ENCODE measurements around the gene TRIM31. TPM values are rescaled to one million over a fixed set of nuclear protein-coding genes. Genes with fewer than 3 reads are reported as not detected.

Gene TRIM31
- total RNA-seq, 2 experiments from 2014 or later = not detected

DNA sequence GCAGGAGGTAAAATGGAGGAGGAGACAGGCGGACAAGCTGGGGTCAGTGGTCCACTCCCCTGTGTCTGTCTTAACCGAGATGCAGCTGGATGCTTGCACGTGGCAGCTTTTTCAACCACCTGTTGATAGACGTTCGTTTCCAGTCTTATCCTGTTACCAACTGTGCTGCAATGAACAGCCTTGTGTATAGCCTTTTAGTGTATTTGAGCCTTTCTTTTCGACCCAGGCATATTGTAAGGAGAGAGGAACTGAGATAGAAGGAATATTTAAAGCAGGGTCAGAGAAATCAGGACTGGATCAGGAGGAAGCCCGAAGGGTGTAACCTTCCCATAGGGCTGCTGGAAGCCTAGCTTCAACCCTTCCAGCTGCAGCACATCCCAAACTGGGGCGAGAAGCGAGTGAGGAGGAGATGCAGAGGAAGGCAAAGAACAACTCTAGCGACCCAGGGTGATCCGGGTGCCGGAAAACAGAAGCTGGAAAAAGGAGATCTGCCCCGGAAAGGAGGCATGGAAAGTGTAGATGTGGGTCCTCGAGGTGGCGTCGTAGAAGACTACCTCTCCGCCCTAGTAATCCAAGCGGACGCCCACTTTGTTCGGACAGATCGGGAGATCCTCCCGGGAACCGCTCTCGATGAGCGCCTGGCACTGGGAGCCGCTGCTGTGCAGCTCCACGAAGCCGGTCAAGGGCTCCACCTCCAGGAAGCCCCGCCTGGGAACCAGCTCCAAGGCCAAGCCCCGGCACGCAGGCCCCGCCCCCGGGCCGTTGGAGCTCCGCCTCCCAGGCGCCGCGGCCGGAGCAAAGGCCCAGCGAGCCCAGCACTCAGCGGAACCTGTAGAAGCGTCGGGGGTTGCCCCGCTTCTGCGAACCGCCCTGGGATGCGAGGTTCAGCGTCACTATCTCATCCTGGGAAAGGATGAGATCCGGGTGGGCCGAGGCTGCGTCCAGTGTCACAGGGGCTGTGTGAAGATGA, 11.2 kb downstream of the TRIM31 start:
- peak; percentile 28 for ATAC-seq (ENCODE audit: poor library complexity)
- peak overlapping the region; percentile 89 for H3K4me3 Mint-ChIP-seq
- TF ChIP-seq, protein P1, sequence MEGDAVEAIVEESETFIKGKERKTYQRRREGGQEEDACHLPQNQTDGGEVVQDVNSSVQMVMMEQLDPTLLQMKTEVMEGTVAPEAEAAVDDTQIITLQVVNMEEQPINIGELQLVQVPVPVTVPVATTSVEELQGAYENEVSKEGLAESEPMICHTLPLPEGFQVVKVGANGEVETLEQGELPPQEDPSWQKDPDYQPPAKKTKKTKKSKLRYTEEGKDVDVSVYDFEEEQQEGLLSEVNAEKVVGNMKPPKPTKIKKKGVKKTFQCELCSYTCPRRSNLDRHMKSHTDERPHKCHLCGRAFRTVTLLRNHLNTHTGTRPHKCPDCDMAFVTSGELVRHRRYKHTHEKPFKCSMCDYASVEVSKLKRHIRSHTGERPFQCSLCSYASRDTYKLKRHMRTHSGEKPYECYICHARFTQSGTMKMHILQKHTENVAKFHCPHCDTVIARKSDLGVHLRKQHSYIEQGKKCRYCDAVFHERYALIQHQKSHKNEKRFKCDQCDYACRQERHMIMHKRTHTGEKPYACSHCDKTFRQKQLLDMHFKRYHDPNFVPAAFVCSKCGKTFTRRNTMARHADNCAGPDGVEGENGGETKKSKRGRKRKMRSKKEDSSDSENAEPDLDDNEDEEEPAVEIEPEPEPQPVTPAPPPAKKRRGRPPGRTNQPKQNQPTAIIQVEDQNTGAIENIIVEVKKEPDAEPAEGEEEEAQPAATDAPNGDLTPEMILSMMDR (IDR thresholded peaks at IDR 0.05) = no peak
- ChIA-PET CTCF (interaction anchor here (1.2 to 5.5 kb wide), 3 partner anchors 25 to 38 kb away, joined by 3 to 198 read pairs (median 23); partner anchors contain the start of gene TRIM40), POLR2A (interaction anchor here (1.0 to 1.7 kb wide), 5 partner anchors 27 to 396 kb away, joined by 3 to 17 read pairs (median 7); partner anchors contain the start of genes POLR1H, PPP1R11 and RNF39)
- Histone ChIP-seq H3K36me3 (ENCODE audit: insufficient read depth, low read length) (no peaks in the 10 kb centered on the region), H3K27me3 (ENCODE audit: control insufficient read depth in 1 of 2, insufficient read depth in 2 of 2, low read length in 2 of 2) (peaks cover 14 to 26% of the 10 kb centered on the region in 2 experiments), H3K4me1 (ENCODE audit: insufficient read depth, low read length) (peaks cover 49% of the 10 kb centered on the region), H3K9me3 (ENCODE audit: control insufficient read depth in 1 of 2, insufficient read depth in 1 of 2, low read length in 2 of 2) (no peaks in the 10 kb centered on the region), H3K4me3 (ENCODE audit: low read length) (peak overlapping the region; percentile 52), H3K27ac (ENCODE audit: low read depth in 1 of 2, low read length in 2 of 2) (no peak overlapping the region)
- H3K9me3 Mint-ChIP-seq = no peaks in the 10 kb centered on the region
- peak; percentile 19 to 81 (median 54) for DNase-seq
- peaks cover 64% of the 10 kb centered on the region for H3K27me3 Mint-ChIP-seq
- H3K27ac Mint-ChIP-seq = peak overlapping the region; percentile 65
- peaks cover 59% of the 10 kb centered on the region for H3K4me1 Mint-ChIP-seq (ENCODE audit: low read depth)
- intact Hi-C loops (cut with DNase I, micrococcal nuclease) = loop anchor here (1.0 to 5.0 kb wide), 4 partner anchors 34 to 296 kb away; partner anchors contain the start of gene PPP1R11 (in 2 of the 2)
- H3K36me3 Mint-ChIP-seq (ENCODE audit: low read depth) = no peaks in the 10 kb centered on the region

DNA sequence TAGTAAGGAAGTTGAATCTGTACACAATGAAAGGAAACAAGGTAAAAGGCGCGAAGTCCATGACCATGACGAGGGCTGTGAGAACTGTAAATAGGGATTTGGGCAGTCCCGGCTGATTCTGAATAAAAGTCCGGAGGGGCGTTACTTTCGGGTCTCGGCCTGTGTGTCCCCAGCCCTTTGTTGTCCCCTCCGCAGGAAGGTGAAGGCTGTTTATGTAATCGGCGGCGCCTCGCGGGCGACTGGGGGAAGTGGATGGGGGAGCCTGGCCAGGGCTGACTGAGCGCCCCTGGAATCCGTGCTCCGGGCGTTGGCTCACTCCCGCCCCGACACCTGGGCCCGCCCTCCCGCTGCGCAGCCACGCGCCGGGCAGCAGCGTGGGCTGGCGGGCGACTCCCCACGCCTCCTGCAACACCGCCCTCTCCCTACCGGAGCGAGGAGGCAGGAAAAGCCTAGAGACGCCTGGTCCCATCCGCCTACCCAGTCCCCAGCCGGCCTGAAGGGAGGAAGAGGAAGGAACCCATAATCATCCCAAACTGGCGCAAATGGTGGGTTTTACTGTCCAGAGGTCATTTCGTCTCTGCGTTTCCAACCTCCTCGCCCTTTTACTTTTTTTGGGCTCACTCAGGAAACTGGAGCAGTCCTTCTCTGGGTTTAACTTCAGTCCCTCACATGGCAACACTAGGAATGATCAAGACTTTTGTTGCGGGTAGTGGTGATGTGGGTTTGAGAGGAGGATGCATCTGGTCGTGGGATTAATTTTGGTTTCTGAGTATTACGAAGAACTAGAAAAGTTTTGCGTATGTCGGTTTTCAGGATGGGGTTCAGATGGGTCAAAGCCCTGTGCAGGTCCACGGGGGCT, 12.1 kb downstream of the TRIM31 start:
- intact Hi-C loops (cut with DNase I, micrococcal nuclease) = loop anchor here in 1 of 2 experiments (5.0 kb wide), 1 partner anchor 296 kb away; no protein-coding TSS in a partner anchor
- Mint-ChIP-seq H3K4me3 (peak overlapping the region; percentile 89), H3K9me3 (no peaks in the 10 kb centered on the region), H3K27ac (peak overlapping the region; percentile 62), H3K4me1 (ENCODE audit: low read depth) (peaks cover 59% of the 10 kb centered on the region), H3K36me3 (ENCODE audit: low read depth) (no peaks in the 10 kb centered on the region), H3K27me3 (peaks cover 61% of the 10 kb centered on the region)
- Histone ChIP-seq H3K4me3 (ENCODE audit: low read length) (peak overlapping the region; percentile 52), H3K4me1 (ENCODE audit: insufficient read depth, low read length) (peaks cover 49% of the 10 kb centered on the region), H3K36me3 (ENCODE audit: insufficient read depth, low read length) (no peaks in the 10 kb centered on the region), H3K27me3 (ENCODE audit: control insufficient read depth in 1 of 2, insufficient read depth in 2 of 2, low read length in 2 of 2) (peaks cover 9 to 24% of the 10 kb centered on the region in 2 experiments), H3K27ac (ENCODE audit: low read depth in 1 of 2, low read length in 2 of 2) (no peak overlapping the region), H3K9me3 (ENCODE audit: control insufficient read depth in 1 of 2, insufficient read depth in 1 of 2, low read length in 2 of 2) (no peaks in the 10 kb centered on the region)
- ATAC-seq (ENCODE audit: poor library complexity) (no peak), DNase-seq (peak in 6 of 14 experiments; percentile 3 to 51 (median 19))
- ChIA-PET CTCF (interaction anchor here (1.2 to 5.5 kb wide), 2 partner anchors 32 to 37 kb away, joined by 3 to 198 read pairs; partner anchors contain the start of gene TRIM40), POLR2A (interaction anchor here (1.1 to 1.7 kb wide), 4 partner anchors 30 to 395 kb away, joined by 3 to 17 read pairs (median 8); partner anchors contain the start of genes POLR1H and PPP1R11)
- TF ChIP-seq, protein P1 (IDR thresholded peaks at IDR 0.05) = no peak

DNA sequence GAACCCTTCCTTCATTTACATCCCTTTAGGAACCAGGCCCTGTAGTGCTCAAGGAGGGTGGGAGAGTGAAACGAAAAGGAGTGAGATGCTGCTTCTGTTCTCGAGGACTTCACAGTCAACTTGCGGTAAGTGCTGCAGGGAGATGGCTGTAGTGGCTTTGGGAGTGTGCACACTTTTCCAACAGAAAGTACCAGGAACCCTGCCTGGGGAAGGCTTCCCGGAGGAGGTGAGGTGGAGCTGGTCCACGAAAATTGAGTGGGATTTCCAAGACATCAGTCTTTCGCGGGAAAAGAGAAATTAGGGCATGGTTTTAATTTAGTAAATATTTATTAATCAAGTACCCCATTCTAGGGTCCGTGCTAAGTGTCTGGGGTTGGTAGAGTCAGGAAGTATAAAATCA, 12.7 kb downstream of the TRIM31 start:
- H3K4me3 Mint-ChIP-seq = peak overlapping the region; percentile 61
- no peaks in the 10 kb centered on the region for H3K36me3 Mint-ChIP-seq (ENCODE audit: low read depth)
- ATAC-seq (ENCODE audit: poor library complexity) = no peak
- no peak overlapping the region for H3K27ac Mint-ChIP-seq
- ChIA-PET CTCF (no interaction called here), POLR2A (no interaction called here)
- DNase-seq = no peak
- H3K27ac ChIP-seq (ENCODE audit: low read depth in 1 of 2, low read length in 2 of 2) = no peak overlapping the region
- TF ChIP-seq, protein P1 (IDR thresholded peaks at IDR 0.05) = no peak
- peaks cover 59% of the 10 kb centered on the region for H3K4me1 Mint-ChIP-seq (ENCODE audit: low read depth)
- H3K9me3 ChIP-seq (ENCODE audit: control insufficient read depth in 1 of 2, insufficient read depth in 1 of 2, low read length in 2 of 2) = no peaks in the 10 kb centered on the region
- H3K9me3 Mint-ChIP-seq = no peaks in the 10 kb centered on the region
- H3K27me3 Mint-ChIP-seq = peaks cover 65% of the 10 kb centered on the region
- H3K27me3 ChIP-seq (ENCODE audit: control insufficient read depth in 1 of 2, insufficient read depth in 2 of 2, low read length in 2 of 2) = peaks cover 6 to 20% of the 10 kb centered on the region in 2 experiments
- H3K4me1 ChIP-seq (ENCODE audit: insufficient read depth, low read length) = peaks cover 49% of the 10 kb centered on the region
- intact Hi-C loops (cut with DNase I, micrococcal nuclease) = loop anchor here in 1 of 2 experiments (5.0 kb wide), 1 partner anchor 297 kb away; no protein-coding TSS in a partner anchor
- no peaks in the 10 kb centered on the region for H3K36me3 ChIP-seq (ENCODE audit: insufficient read depth, low read length)
- no peak overlapping the region for H3K4me3 ChIP-seq (ENCODE audit: low read length)

Measured in CD4-positive, alpha-beta T cell (primary cell).